Activated T-helper 1 cell treated with anti-CD3 and anti-CD28 coated beads, Interleukin-12 subunit alpha, Interleukin-12 subunit beta, Interleukin-2, Interleukin-4 antibody, amounts not matched to agents 30 ng/mL and 10 ng/mL and 1 ng/mL, durations not matched to agents 14 hours and 24 hours and 36 hours (primary cell): ENCODE results near the gene OLFML2A. TPM values are rescaled to one million over a fixed set of nuclear protein-coding genes. Genes with fewer than 3 reads are reported as not detected.

Experiments used
- DNase-seq: peaks from one replicate; pipeline ENCODE4 v3.0.0; 2021; ENCODE audit warnings: low spot score
- H3K27ac Mint-ChIP-seq: one replicate; pipeline ENCODE4 v1.8.0; 2021; ENCODE audit warnings: mild to moderate bottlenecking, mixed read lengths
- H3K27me3 Mint-ChIP-seq: one replicate; pipeline ENCODE4 v1.8.0; 2022; ENCODE audit warnings: mild to moderate bottlenecking, moderate library complexity, mixed read lengths; ENCODE audit not compliant: insufficient read depth
- H3K36me3 Mint-ChIP-seq: one replicate; pipeline ENCODE4 v1.8.0; 2021; ENCODE audit warnings: low read depth, mixed read lengths
- H3K4me1 Mint-ChIP-seq: one replicate; pipeline ENCODE4 v1.8.0; 2021; ENCODE audit warnings: low read depth, mixed read lengths
- H3K4me3 Mint-ChIP-seq: one replicate; pipeline ENCODE4 v1.8.0; 2021; ENCODE audit warnings: mild to moderate bottlenecking, moderate library complexity, mixed read lengths
- H3K9me3 Mint-ChIP-seq: one replicate; pipeline ENCODE4 v1.8.0; 2021; ENCODE audit warnings: mixed read lengths
- intact Hi-C: fragments of 100-400 bp; cut with micrococcal nuclease; formaldehyde crosslinking; loops from one replicate; pipeline ENCODE4 v1.15.1; 2024
- total RNA-seq: library from RNA; stranded (reverse); gene quantifications from 2 replicates; pipeline ENCODE4 v1.2.3, GENCODE V29; 2022

Gene OLFML2A
- total RNA-seq, 1 donor from 2014 or later = not detected

- no peaks in the 10 kb centered on the region for H3K36me3 Mint-ChIP-seq
- H3K4me1 Mint-ChIP-seq = peaks cover 20% of the 10 kb centered on the region
- no peaks in the 10 kb centered on the region for H3K9me3 Mint-ChIP-seq
- H3K27me3 Mint-ChIP-seq = peaks cover 88% of the 10 kb centered on the region
- intact Hi-C loops = loop anchor here (5.0 kb wide), 1 partner anchor 53 kb away; no protein-coding TSS in a partner anchor
- no peak overlapping the region for H3K27ac Mint-ChIP-seq
- H3K4me3 Mint-ChIP-seq = no peak overlapping the region
- DNase-seq = no peak
Observed at GRCh38 chr9:124765439-124765835, 11.5 kb upstream of the OLFML2A start.

GRCh38 chr9:124766326-124766725 is 10.6 kb upstream of the OLFML2A start:
- DNase-seq = no peak
- no peak overlapping the region for H3K27ac Mint-ChIP-seq
- intact Hi-C loops = loop anchor here (5.0 kb wide), 1 partner anchor 54 kb away; no protein-coding TSS in a partner anchor
- no peaks in the 10 kb centered on the region for H3K9me3 Mint-ChIP-seq
- H3K27me3 Mint-ChIP-seq = peaks cover 81% of the 10 kb centered on the region
- peaks cover 22% of the 10 kb centered on the region for H3K4me1 Mint-ChIP-seq
- H3K4me3 Mint-ChIP-seq = no peak overlapping the region
- no peaks in the 10 kb centered on the region for H3K36me3 Mint-ChIP-seq

GRCh38 chr9:124766815-124767554 is 9.9 kb upstream of the OLFML2A start:
- H3K4me1 Mint-ChIP-seq = peaks cover 26% of the 10 kb centered on the region
- no peaks in the 10 kb centered on the region for H3K9me3 Mint-ChIP-seq
- no peak for DNase-seq
- peaks cover 79% of the 10 kb centered on the region for H3K27me3 Mint-ChIP-seq
- no peak overlapping the region for H3K27ac Mint-ChIP-seq
- no peak overlapping the region for H3K4me3 Mint-ChIP-seq
- intact Hi-C loops = loop anchor here (5.0 kb wide), 1 partner anchor 55 kb away; no protein-coding TSS in a partner anchor
- no peaks in the 10 kb centered on the region for H3K36me3 Mint-ChIP-seq

- Mint-ChIP-seq H3K36me3 (no peaks in the 10 kb centered on the region), H3K27me3 (peaks cover 75% of the 10 kb centered on the region), H3K9me3 (no peaks in the 10 kb centered on the region), H3K4me1 (peaks cover 34% of the 10 kb centered on the region), H3K27ac (no peak overlapping the region), H3K4me3 (no peak overlapping the region)
- intact Hi-C loops = loop anchor here (5.0 kb wide), 1 partner anchor 56 kb away; no protein-coding TSS in a partner anchor
- DNase-seq = no peak
Observed at GRCh38 chr9:124767821-124768220, 9.1 kb upstream of the OLFML2A start.

GRCh38 chr9:124768334-124768733 is 8.6 kb upstream of the OLFML2A start:
- Mint-ChIP-seq H3K27ac (no peak overlapping the region), H3K36me3 (no peaks in the 10 kb centered on the region), H3K9me3 (no peaks in the 10 kb centered on the region), H3K27me3 (peaks cover 73% of the 10 kb centered on the region), H3K4me3 (no peak overlapping the region), H3K4me1 (peaks cover 34% of the 10 kb centered on the region)
- DNase-seq = no peak
- intact Hi-C loops = loop anchor here (5.0 kb wide), 1 partner anchor 56 kb away; no protein-coding TSS in a partner anchor

- intact Hi-C loops = loop anchor here (5.0 kb wide), 1 partner anchor 57 kb away; no protein-coding TSS in a partner anchor
Observed at GRCh38 chr9:124768750-124769548, 8.0 kb upstream of the OLFML2A start.

GRCh38 chr9:124769549-124770358 is 7.2 kb upstream of the OLFML2A start:
- intact Hi-C loops = loop anchor here (2.0 to 5.0 kb wide), 4 partner anchors 57 to 978 kb away; partner anchors contain the start of genes GAPVD1, PBX3 and RPL35
- H3K4me3 Mint-ChIP-seq = peak overlapping the region; percentile 91
- DNase-seq = no peak
- H3K27me3 Mint-ChIP-seq = peaks cover 70% of the 10 kb centered on the region
- H3K36me3 Mint-ChIP-seq = no peaks in the 10 kb centered on the region
- H3K4me1 Mint-ChIP-seq = peaks cover 46% of the 10 kb centered on the region
- H3K27ac Mint-ChIP-seq = peak overlapping the region; percentile 67
- no peaks in the 10 kb centered on the region for H3K9me3 Mint-ChIP-seq

More at GRCh38 chr9:124768750-124769548, 8.0 kb upstream of the OLFML2A start:
- no peak for DNase-seq
- Mint-ChIP-seq H3K27me3 (peaks cover 70% of the 10 kb centered on the region), H3K36me3 (no peaks in the 10 kb centered on the region), H3K4me1 (peaks cover 38% of the 10 kb centered on the region), H3K4me3 (peak overlapping the region; percentile 91), H3K27ac (no peak overlapping the region), H3K9me3 (no peaks in the 10 kb centered on the region)

- H3K27me3 Mint-ChIP-seq = peaks cover 65% of the 10 kb centered on the region
- H3K4me1 Mint-ChIP-seq = peaks cover 46% of the 10 kb centered on the region
- DNase-seq = no peak
- no peaks in the 10 kb centered on the region for H3K36me3 Mint-ChIP-seq
- peak overlapping the region; percentile 67 for H3K27ac Mint-ChIP-seq
- H3K4me3 Mint-ChIP-seq = peak overlapping the region; percentile 91
- intact Hi-C loops = loop anchor here (1.0 to 5.0 kb wide), 8 partner anchors 90 to 977 kb away; partner anchors contain the start of genes GAPVD1, HSPA5, PBX3 and PPP6C
- no peaks in the 10 kb centered on the region for H3K9me3 Mint-ChIP-seq
Observed at GRCh38 chr9:124770359-124771020, 6.4 kb upstream of the OLFML2A start.

- Mint-ChIP-seq H3K4me3 (peak within 1 kb of the TSS; percentile 91), H3K36me3 (no peaks in the 10 kb centered on the region), H3K27ac (peak within 1 kb of the TSS; percentile 83), H3K4me1 (peaks cover 51% of the 10 kb centered on the region), H3K9me3 (no peaks in the 10 kb centered on the region), H3K27me3 (peaks cover 66% of the 10 kb centered on the region)
- DNase-seq = peak; percentile 92
- intact Hi-C loops = loop anchor here (1.0 to 5.0 kb wide), 8 partner anchors 90 to 976 kb away; partner anchors contain the start of genes GAPVD1, HSPA5, PBX3 and PPP6C
Observed at GRCh38 chr9:124771021-124771866, 5.7 kb upstream of the OLFML2A start, which contains the start of gene NR6A1. NR6A1 (minus strand) TSS chr9:124771311.

GRCh38 chr9:124771867-124772679 is 4.9 kb upstream of the OLFML2A start:
- H3K4me3 Mint-ChIP-seq = peak overlapping the region; percentile 91
- peaks cover 63% of the 10 kb centered on the region for H3K27me3 Mint-ChIP-seq
- intact Hi-C loops = loop anchor here (1.0 to 5.0 kb wide), 8 partner anchors 89 to 975 kb away; partner anchors contain the start of genes GAPVD1, HSPA5, PBX3 and PPP6C
- H3K36me3 Mint-ChIP-seq = no peaks in the 10 kb centered on the region
- H3K27ac Mint-ChIP-seq = peak overlapping the region; percentile 83
- DNase-seq = no peak
- no peaks in the 10 kb centered on the region for H3K9me3 Mint-ChIP-seq
- H3K4me1 Mint-ChIP-seq = peaks cover 56% of the 10 kb centered on the region
